Osteoblast (primary cell): ENCODE data around the gene EPAS1. TPM values are rescaled to one million over a fixed set of nuclear protein-coding genes. Genes with fewer than 3 reads are reported as not detected.

Experiments used
- DNase-seq: peaks from one replicate; pipeline ENCODE4 v3.0.0; 2011; ENCODE audit warnings: low spot score, mixed read lengths; ENCODE audit not compliant: insufficient read length; ENCODE audit errors: missing footprints
- H2AFZ ChIP-seq: 2 replicates; pipeline ENCODE4 v1.6.0; 2011; ENCODE audit warnings: mild to moderate bottlenecking, low read length
- H3K27ac ChIP-seq: 2 replicates; pipeline ENCODE4 v1.5.1; 2011; ENCODE audit warnings: mild to moderate bottlenecking, low read depth, low read length, moderate library complexity
- H3K27me3 ChIP-seq: 2 replicates; pipeline ENCODE4 v1.6.0; 2012; ENCODE audit warnings: mild to moderate bottlenecking, control low read depth, inconsistent platforms, low read length, moderate library complexity; ENCODE audit not compliant: insufficient read depth
- H3K36me3 ChIP-seq: 2 replicates; pipeline ENCODE4 v1.5.1; 2011; ENCODE audit warnings: mild to moderate bottlenecking, low read length, control low read depth, moderate library complexity; ENCODE audit not compliant: insufficient read depth
- H3K4me1 ChIP-seq: 2 replicates; pipeline ENCODE4 v1.5.1; 2011; ENCODE audit warnings: mild to moderate bottlenecking, low read length, control low read depth, moderate library complexity; ENCODE audit not compliant: insufficient read depth
- H3K4me2 ChIP-seq: 2 replicates; pipeline ENCODE4 v1.6.0; 2011; ENCODE audit warnings: mild to moderate bottlenecking, low read length; ENCODE audit not compliant: insufficient read depth
- H3K4me3 ChIP-seq: fragments of 200-600 bp; sonication (generic); 3 replicates; pipeline ENCODE4 v1.5.1; 2012; ENCODE audit warnings: mild to moderate bottlenecking, low read length, inconsistent platforms; ENCODE audit not compliant: insufficient read depth
- H3K79me2 ChIP-seq: 2 replicates; pipeline ENCODE4 v1.6.0; 2012; ENCODE audit warnings: mild to moderate bottlenecking, low read length, control low read depth, inconsistent platforms; ENCODE audit not compliant: insufficient read depth
- H3K9me3 ChIP-seq: 2 replicates; pipeline ENCODE4 v1.5.1; 2011; ENCODE audit warnings: low read depth, low read length, control low read depth
- H4K20me1 ChIP-seq: 2 replicates; pipeline ENCODE4 v1.6.0; 2012; ENCODE audit warnings: mild to moderate bottlenecking, low read length, control low read depth; ENCODE audit not compliant: insufficient read depth
- total RNA-seq: library from RNA; depleted of rRNA; stranded (reverse); fragments of >200 nt; gene quantifications from 2 replicates; pipeline ENCODE4 v1.2.3, GENCODE V29; 2012
- TF ChIP-seq, protein P1 (sequence below): IDR thresholded peaks from 2 replicates; pipeline ENCODE4 v1.5.1; 2011; ENCODE audit warnings: mild to moderate bottlenecking, low read depth, low read length, moderate library complexity; ENCODE audit errors: extremely low read depth

Gene EPAS1
- total RNA-seq, 1 donor = 260 TPM

DNA sequence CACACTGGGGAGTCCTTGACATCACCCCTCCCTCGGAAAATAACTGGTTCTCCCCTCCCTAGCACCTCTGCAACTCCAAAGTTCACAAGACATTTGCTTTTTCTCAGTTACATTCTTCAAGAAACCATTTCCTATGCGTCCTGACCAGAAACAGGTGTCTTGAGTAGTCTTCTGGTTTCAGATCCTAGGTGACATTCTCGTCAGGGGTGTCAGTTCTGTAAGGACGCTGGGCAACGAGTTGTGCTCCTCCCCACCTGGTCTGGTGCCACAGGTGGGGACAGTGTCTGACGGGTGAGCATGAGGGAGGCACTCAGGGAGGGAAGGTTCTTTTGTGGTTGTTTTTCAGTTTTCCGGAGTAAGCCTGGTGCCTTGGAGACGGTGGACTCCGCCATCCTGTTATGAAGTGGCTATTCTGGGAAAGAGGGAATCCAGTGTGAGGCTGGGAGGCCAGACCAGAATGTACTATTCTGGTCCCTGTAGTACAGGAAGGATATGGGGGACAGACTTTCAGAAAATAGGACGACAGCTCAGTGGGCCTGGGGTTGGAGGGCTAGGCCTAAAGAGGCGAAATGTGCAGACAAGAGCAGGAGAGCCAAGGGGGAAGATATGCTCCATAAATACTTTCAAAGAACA, 50.6 kb downstream of the EPAS1 start:
- peaks cover 12% of the 10 kb centered on the region for H3K4me1 ChIP-seq
- DNase-seq = no peak
- H4K20me1 ChIP-seq = peaks cover 8% of the 10 kb centered on the region
- H3K27me3 ChIP-seq = no peaks in the 10 kb centered on the region
- H3K9me3 ChIP-seq = no peaks in the 10 kb centered on the region
- no peak overlapping the region for H3K4me3 ChIP-seq
- H3K27ac ChIP-seq = no peak overlapping the region
- no peak overlapping the region for H2AFZ ChIP-seq
- peaks cover 46% of the 10 kb centered on the region for H3K36me3 ChIP-seq
- TF ChIP-seq, protein P1, sequence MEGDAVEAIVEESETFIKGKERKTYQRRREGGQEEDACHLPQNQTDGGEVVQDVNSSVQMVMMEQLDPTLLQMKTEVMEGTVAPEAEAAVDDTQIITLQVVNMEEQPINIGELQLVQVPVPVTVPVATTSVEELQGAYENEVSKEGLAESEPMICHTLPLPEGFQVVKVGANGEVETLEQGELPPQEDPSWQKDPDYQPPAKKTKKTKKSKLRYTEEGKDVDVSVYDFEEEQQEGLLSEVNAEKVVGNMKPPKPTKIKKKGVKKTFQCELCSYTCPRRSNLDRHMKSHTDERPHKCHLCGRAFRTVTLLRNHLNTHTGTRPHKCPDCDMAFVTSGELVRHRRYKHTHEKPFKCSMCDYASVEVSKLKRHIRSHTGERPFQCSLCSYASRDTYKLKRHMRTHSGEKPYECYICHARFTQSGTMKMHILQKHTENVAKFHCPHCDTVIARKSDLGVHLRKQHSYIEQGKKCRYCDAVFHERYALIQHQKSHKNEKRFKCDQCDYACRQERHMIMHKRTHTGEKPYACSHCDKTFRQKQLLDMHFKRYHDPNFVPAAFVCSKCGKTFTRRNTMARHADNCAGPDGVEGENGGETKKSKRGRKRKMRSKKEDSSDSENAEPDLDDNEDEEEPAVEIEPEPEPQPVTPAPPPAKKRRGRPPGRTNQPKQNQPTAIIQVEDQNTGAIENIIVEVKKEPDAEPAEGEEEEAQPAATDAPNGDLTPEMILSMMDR = no peak
- H3K79me2 ChIP-seq = peaks cover 51% of the 10 kb centered on the region
- no peak overlapping the region for H3K4me2 ChIP-seq

DNA sequence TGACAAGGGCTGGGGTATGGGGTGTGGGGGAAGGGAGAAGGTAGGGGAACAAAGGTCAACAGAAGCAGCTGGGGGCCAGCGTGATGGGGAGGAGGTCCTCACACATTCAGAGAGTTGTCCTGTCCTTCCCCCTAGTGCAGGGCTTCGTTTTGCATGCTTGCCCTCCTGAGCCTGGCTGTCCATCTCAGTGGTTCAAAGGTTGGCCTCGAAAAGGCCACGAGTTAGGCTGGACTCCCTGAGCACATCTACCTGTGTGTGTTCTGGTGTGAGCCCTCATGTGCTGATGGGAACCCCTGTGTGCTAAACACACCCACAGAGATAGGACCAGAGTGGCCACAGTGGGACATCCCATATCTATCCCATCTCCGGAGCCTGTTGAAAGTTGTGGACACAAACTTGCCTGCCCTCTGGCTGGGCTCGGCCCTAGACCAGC, 51.9 kb downstream of the EPAS1 start:
- Histone ChIP-seq H3K4me1 (peaks cover 10% of the 10 kb centered on the region), H3K79me2 (peaks cover 40% of the 10 kb centered on the region), H3K27ac (no peak overlapping the region), H3K4me2 (no peak overlapping the region), H4K20me1 (peaks cover 8% of the 10 kb centered on the region), H3K27me3 (no peaks in the 10 kb centered on the region), H3K9me3 (no peaks in the 10 kb centered on the region), H2AFZ (no peak overlapping the region), H3K36me3 (peaks cover 51% of the 10 kb centered on the region), H3K4me3 (no peak overlapping the region)
- TF ChIP-seq, protein P1 = no peak
- DNase-seq = no peak

DNA sequence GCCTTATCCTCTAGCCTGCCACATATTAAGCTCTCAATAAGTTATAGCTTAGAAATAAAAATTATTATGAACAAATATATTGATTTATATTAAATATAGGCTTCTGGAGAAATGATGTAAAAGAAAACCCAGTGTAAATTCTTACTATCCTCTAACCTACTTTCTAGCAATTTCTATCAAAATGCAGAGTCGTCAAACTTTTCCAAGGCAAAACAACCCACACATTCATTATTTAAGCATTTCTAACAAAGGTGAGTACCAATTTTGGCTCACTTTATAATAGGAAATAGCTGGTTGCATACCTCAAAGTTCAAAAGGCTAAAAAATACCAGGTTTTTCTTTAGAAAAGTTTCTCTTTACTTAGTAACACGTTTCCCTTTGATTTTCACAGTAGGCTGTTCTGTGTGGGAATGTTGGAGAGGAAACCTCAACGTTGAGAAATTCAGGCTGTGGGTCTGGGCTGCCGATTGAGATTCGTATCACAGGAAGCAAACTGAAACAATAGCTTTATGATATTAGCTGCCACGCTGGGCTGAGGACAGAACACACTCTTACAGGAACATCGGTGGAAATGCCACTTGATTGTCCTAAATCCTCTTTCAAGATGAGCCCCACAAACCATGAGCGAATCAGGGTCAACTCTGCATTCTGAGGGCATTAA, 53.0 kb downstream of the EPAS1 start:
- Histone ChIP-seq H3K36me3 (peaks cover 60% of the 10 kb centered on the region), H4K20me1 (peaks cover 8% of the 10 kb centered on the region), H3K9me3 (no peaks in the 10 kb centered on the region), H3K4me1 (no peaks in the 10 kb centered on the region), H3K4me3 (no peak overlapping the region), H3K27me3 (no peaks in the 10 kb centered on the region), H3K79me2 (peaks cover 35% of the 10 kb centered on the region), H2AFZ (no peak overlapping the region), H3K4me2 (no peak overlapping the region), H3K27ac (no peak overlapping the region)
- TF ChIP-seq, protein P1 = no peak
- no peak for DNase-seq

DNA sequence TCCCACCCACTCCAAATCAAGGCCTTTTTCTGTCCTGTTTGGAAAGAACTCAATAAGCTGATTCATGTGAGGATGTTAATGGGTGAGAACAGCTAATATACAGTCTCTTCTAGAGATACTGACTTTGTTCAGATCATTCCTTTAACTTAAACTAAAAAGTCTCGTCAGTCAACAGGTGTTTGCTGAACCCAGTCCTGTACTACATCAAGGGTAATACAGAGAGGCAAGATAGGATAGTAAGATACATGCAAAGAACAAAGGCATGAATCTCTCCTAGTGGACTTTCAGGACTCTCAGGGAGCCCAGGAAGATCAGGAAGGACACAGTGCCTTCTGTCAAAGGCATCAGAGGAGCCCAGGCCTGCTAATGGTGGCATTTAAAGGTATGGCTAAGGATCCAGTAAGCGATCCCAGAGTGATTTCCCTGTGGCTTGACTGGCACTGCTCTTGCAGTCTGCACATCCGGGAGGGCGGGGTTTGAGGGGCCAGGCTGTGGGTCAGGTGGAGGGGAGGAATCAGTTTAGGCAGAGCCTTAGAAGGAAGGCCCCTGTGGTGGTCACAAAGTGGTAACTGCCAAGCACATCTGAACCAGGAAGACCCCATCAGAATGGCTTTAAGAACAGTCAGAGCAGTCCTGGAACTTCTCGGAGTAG, 54.0 kb downstream of the EPAS1 start:
- no peak overlapping the region for H3K4me2 ChIP-seq
- no peak overlapping the region for H2AFZ ChIP-seq
- TF ChIP-seq, protein P1 = no peak
- H3K4me3 ChIP-seq = no peak overlapping the region
- H3K9me3 ChIP-seq = no peaks in the 10 kb centered on the region
- H3K4me1 ChIP-seq = no peaks in the 10 kb centered on the region
- peaks cover 67% of the 10 kb centered on the region for H3K36me3 ChIP-seq
- no peaks in the 10 kb centered on the region for H3K27me3 ChIP-seq
- no peak for DNase-seq
- peaks cover 27% of the 10 kb centered on the region for H3K79me2 ChIP-seq
- no peak overlapping the region for H3K27ac ChIP-seq
- H4K20me1 ChIP-seq = peaks cover 3% of the 10 kb centered on the region
